ENCODE measurements around the gene ELL2. TPM values are rescaled to one million over a fixed set of nuclear protein-coding genes. Genes with fewer than 3 reads are reported as not detected.
"Not testable (repeated sequence)": the region's sequence is repeated elsewhere in the genome, so short reads cannot be mapped to it uniquely, and the experiment has no call there.

The ELL2 gene
- polyA plus RNA-seq, 6 donors from 2014 or later: 6.3 to 10.1 (median 8.3) TPM

DNA sequence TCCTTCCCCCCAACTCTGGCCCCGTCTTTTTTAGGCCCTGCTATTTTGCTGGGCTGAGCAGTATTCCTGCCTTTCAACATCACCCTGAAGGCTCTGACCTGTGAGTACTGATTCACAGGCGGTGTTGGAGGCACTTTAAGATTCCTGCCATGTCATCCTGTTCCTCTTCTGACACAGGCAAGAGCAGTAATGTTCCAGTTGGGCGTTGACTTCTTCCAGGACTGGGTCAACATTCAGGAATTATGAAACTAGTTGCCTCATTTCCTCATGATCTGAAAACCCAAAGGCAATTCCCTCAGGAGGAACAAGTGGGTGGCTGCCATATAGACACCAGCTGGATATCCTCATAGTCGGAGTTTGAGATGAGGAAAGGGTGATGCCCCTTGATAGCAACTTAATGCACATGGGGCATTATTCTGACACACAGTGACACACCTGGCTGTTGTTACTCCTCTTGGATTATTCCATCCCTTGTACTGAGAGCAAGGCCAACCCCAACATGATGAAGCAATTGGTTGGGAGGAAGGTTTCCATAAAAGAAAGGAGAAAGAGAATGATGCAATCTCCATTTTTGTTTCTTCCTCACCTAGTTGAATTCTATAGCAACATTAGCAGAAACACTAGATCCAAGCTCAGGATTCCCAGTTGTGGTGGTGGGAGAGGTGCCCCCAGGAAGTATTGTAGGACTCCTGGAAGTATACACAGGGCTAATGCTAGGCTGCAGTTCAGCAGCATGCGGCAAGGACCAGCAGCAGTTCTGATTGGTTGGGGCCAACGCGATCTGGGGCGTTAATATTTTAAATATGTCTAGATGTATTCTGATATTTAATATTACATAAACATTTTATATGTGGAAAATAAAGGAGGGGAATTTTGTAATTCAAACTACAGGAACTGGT lies 119.5 kb downstream of the ELL2 start:
- H3K9me3 Mint-ChIP-seq: no peaks in the 10 kb centered on the region
- DNase-seq (no peak), ATAC-seq (ENCODE audit: low read depth in 2 of 2) (no peak)
- peak overlapping the region in 1 of 6 donors; percentile 58 for H3K27ac Mint-ChIP-seq
- no peaks in the 10 kb centered on the region for H3K27me3 Mint-ChIP-seq
- H3K4me1 Mint-ChIP-seq: peaks cover 24 to 44% (median 42%) of the 10 kb centered on the region in 3 donors
- H3K4me3 Mint-ChIP-seq: peak overlapping the region in 1 of 8 donors; percentile 64
- H3K36me3 Mint-ChIP-seq: no peaks in the 10 kb centered on the region

DNA sequence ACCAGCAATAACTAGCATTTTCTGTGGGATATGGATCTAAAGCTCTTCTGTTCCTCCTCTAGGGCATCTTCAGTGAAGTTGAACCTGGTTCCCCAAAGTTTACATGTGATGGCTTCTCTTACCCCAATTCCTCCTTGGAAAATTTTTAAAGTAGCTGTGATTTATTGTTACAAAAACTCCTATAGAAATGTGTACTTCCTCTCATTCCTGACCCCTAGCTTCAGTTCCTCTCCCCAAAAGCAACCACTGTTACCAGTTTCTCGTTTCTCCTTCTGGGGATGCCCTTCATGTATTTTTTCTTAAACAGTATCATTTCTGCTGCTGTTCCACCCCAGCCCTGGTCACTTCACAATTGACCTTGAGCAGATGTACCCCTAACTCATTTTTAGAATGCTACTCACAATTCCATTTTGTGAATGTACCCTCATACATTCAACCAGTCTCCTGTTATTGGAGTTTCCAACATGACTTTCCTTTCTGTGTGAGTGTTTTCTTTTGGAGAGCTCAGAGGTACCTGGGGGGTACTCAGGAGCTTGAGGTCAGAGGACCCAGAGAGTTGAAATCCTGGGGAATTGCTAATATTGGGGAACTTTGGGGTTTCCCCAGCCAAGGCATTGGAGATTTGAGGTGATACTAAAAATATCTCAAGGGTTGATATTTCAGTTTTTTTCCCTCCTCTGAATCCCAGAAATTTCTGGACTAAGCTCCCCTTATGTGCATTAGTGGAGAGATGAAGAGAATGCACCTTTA lies 120.5 kb downstream of the ELL2 start:
- H3K27me3 Mint-ChIP-seq: no peaks in the 10 kb centered on the region
- no peaks in the 10 kb centered on the region for H3K9me3 Mint-ChIP-seq
- H3K4me3 Mint-ChIP-seq: peak overlapping the region in 1 of 8 donors; percentile 37
- H3K27ac Mint-ChIP-seq: peak overlapping the region in 4 of 6 donors; percentile 12 to 61 (median 22)
- DNase-seq: no peak
- ATAC-seq (ENCODE audit: low read depth in 2 of 2): peak in 1 of 2 donors; percentile 19
- no peaks in the 10 kb centered on the region for H3K36me3 Mint-ChIP-seq
- H3K4me1 Mint-ChIP-seq: peaks cover 28 to 52% (median 50%) of the 10 kb centered on the region in 3 donors

DNA sequence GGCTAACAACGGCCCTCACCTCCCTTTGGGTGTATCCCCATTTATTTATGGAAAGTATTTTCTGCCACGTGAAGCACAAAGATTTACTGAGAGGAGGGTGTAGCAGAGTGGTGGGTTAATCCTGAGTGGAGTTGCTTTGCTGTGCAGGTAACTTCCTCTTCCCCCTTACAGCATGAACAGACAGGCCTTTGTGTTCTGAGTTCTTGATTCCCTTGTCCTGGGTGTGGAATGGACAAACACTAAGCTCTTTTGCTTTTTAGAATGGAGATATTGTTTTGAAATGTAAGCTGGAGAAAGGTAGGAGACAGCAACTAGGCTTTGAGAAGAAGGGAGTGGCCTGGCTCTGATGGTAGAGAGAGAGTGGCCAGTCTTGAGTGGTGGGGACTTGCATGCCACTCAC lies 122.0 kb downstream of the ELL2 start:
- Mint-ChIP-seq H3K4me3 (peak overlapping the region in 1 of 8 donors; percentile 2), H3K27me3 (no peaks in the 10 kb centered on the region), H3K36me3 (no peaks in the 10 kb centered on the region), H3K4me1 (peaks cover 36 to 63% (median 59%) of the 10 kb centered on the region in 3 donors), H3K9me3 (no peaks in the 10 kb centered on the region), H3K27ac (peak overlapping the region in 3 of 6 donors; percentile 9 to 53 (median 33))
- no peak for ATAC-seq (ENCODE audit: low read depth in 2 of 2)
- DNase-seq: no peak

DNA sequence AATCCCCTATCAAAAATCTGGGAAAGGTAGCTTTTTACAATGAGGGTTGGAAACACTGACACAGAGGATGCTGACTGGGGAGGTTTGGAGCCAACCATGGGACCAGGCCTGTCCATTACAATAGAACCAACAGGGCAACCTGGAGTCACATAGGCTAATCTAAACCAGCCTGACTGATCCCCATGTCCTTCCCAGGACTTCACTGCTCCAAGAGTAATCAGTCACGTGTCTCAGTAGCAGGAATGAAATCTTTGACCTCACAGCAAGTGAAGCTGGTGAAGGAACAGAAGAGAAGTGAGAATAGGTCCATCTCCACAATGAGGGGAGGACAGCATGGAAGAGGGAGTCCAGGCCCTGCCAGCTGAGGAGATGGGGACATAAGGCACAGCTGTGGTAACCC lies 123.1 kb downstream of the ELL2 start:
- Mint-ChIP-seq H3K4me1 (peaks cover 44 to 73% (median 69%) of the 10 kb centered on the region in 3 donors), H3K4me3 (no peak overlapping the region)

GRCh38 chr5:95838001-95838520 lies 123.6 kb downstream of the ELL2 start:
- no peak for DNase-seq
- no peaks in the 10 kb centered on the region for H3K27me3 Mint-ChIP-seq
- H3K36me3 Mint-ChIP-seq: no peaks in the 10 kb centered on the region
- H3K27ac Mint-ChIP-seq: peak overlapping the region in 5 of 6 donors; percentile 19 to 70 (median 64)
- H3K4me3 Mint-ChIP-seq: no peak overlapping the region
- H3K9me3 Mint-ChIP-seq: no peaks in the 10 kb centered on the region
- ATAC-seq (ENCODE audit: low read depth in 2 of 2): no peak
- H3K4me1 Mint-ChIP-seq: peaks cover 41 to 73% (median 66%) of the 10 kb centered on the region in 3 donors

More for the DNA sequence above, 123.1 kb downstream of the ELL2 start:
- no peak for ATAC-seq (ENCODE audit: low read depth in 2 of 2)
- H3K36me3 Mint-ChIP-seq: no peaks in the 10 kb centered on the region
- peak overlapping the region in 1 of 6 donors; percentile 64 for H3K27ac Mint-ChIP-seq
- no peaks in the 10 kb centered on the region for H3K27me3 Mint-ChIP-seq
- no peaks in the 10 kb centered on the region for H3K9me3 Mint-ChIP-seq
- DNase-seq: no peak

GRCh38 chr5:95837492-95837891 lies 124.2 kb downstream of the ELL2 start:
- no peaks in the 10 kb centered on the region for H3K36me3 Mint-ChIP-seq
- H3K27ac Mint-ChIP-seq: peak overlapping the region in 5 of 6 donors; percentile 68 to 84 (median 79)
- no peaks in the 10 kb centered on the region for H3K27me3 Mint-ChIP-seq
- ATAC-seq (ENCODE audit: low read depth in 2 of 2) (no peak), DNase-seq (no peak)
- H3K4me1 Mint-ChIP-seq: peaks cover 41 to 72% (median 66%) of the 10 kb centered on the region in 3 donors
- H3K4me3 Mint-ChIP-seq: peak overlapping the region in 2 of 8 donors; percentile 6 to 90
- H3K9me3 Mint-ChIP-seq: no peaks in the 10 kb centered on the region

DNA sequence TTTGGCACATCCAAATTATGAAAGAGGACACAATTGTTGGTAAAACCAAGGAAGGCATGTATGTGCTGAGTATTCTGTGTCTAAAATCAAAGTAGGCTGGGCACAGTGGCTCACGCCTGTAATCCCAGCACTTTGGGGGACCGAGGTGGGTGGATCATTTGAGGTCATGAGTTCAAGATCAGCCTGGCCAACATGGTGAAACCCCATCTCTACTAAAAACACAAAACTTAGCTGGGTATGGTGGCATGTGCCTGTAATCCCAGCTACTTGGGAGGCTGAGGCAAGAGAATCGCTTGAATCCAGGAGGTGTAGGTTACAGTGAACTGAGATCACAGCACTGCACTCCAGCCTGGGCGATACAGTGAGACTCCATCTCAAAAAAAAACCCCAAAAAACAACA lies 124.7 kb downstream of the ELL2 start:
- not testable (repeated sequence) for ATAC-seq (ENCODE audit: low read depth in 2 of 2); H3K9me3 Mint-ChIP-seq; H3K27me3 Mint-ChIP-seq; H3K36me3 Mint-ChIP-seq; DNase-seq
- Mint-ChIP-seq H3K4me3 (peak overlapping the region in 2 of 8 donors; percentile 39 to 90), H3K4me1 (peaks cover 40 to 72% (median 68%) of the 10 kb centered on the region in 3 donors), H3K27ac (peak overlapping the region in 5 of 6 donors; percentile 39 to 79 (median 68))

GRCh38 chr5:95836544-95836943 lies 125.1 kb downstream of the ELL2 start:
- H3K9me3 Mint-ChIP-seq: no peaks in the 10 kb centered on the region

DNA sequence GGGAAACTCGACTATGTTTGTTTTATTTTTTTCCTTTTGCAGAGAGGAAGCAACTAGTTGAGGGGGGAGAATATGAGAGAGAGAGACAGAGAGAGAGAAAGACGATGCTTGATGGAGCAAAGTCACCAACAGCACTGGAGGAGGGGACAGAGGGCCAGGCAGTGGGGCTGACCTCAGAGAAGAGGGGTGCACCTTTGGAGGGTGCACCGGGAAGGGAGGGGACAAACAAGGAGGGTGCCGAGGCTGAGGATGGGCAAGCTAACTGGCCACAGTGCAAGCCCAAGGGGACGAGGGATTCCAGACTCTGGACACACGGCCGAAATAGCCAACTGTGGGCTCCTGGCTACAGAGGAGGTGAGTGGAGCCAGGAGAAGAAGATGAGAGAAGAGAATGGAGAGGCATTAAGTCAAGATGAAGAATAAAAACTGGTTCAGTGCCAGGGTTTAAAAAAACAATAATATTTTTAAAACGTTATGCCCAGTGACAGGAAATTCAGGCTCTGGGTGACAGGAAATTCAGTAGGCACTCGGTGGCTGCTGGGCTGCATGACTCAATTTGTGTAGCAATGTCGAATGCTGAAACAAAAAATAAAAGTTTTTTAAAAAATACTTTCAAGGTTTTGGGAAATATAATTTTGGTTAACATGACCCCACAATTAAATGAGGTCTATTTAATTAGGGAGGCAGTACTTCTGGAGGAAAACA lies 125.8 kb downstream of the ELL2 start:
- ATAC-seq (ENCODE audit: low read depth in 2 of 2) (no peak), DNase-seq (no peak)
- Mint-ChIP-seq H3K27me3 (no peaks in the 10 kb centered on the region), H3K4me3 (peak overlapping the region; percentile 68 to 98 (median 90)), H3K4me1 (peaks cover 35 to 67% (median 65%) of the 10 kb centered on the region in 3 donors), H3K36me3 (no peaks in the 10 kb centered on the region), H3K27ac (peak overlapping the region; percentile 10 to 94 (median 74)), H3K9me3 (no peaks in the 10 kb centered on the region)

More at GRCh38 chr5:95836544-95836943, 125.1 kb downstream of the ELL2 start:
- Mint-ChIP-seq H3K27me3 (no peaks in the 10 kb centered on the region), H3K4me1 (peaks cover 40 to 72% (median 72%) of the 10 kb centered on the region in 3 donors), H3K4me3 (peak overlapping the region in 3 of 8 donors; percentile 39 to 98 (median 90)), H3K27ac (peak overlapping the region in 5 of 6 donors; percentile 39 to 79 (median 68)), H3K36me3 (no peaks in the 10 kb centered on the region)
- no peak for DNase-seq
- no peak for ATAC-seq (ENCODE audit: low read depth in 2 of 2)

Other genes with a start within 250 kb of the ELL2 start
- 1 to 10 TPM in 3 of 6 donors, not detected in 3; 1.5 to 2.1 (median 1.7) TPM for gene RHOBTB3, start 230.5 kb downstream of the ELL2 start, polyA plus RNA-seq (ENCODE audit: low read depth in 6 of 6)
- gene GLRX, start 139.1 kb downstream of the ELL2 start, polyA plus RNA-seq (ENCODE audit: low read depth in 6 of 6): 100 to 1,000 TPM in 1 of 6 donors, 10 to 100 TPM in 5; 57.4 to 104 (median 77.4) TPM